PC-9 (cell line): ENCODE data around the gene MEP1B. TPM values are rescaled to one million over a fixed set of nuclear protein-coding genes. Genes with fewer than 3 reads are reported as not detected.

Experiments
- BruUV-seq: library from RNA; stranded (reverse); fragments of 400-500 nt; replicated peaks from 2 replicates; lab custom pipeline; 2021; lab: Mats Ljungman, UMichigan
- CTCF ChIA-PET: fragments of 300-600 bp; sonication (Branson Sonifier 250); formaldehyde crosslinking; loops from one replicate; lab custom pipeline; 2022; ENCODE audit warnings: antibody characterized with exemption; lab: Charles Lee
- POLR2A ChIA-PET: fragments of 300-600 bp; sonication (Branson Sonifier 250); formaldehyde crosslinking; loops from one replicate; lab custom pipeline; 2022; ENCODE audit warnings: antibody characterized with exemption; ENCODE audit not compliant: unreplicated experiment; lab: Charles Lee
- DNase-seq, 2 experiments: peaks; one replicate each; pipeline versions ENCODE4 v3.0.0 to v3.0.0-alpha.2; 2015 to 2022; ENCODE audit warnings: mixed read lengths in 1 of 2
- H2AFZ ChIP-seq: fragments of 200-600 bp; sonication (generic); 2 replicates; pipeline ENCODE4 v1.8.1; 2017; ENCODE audit warnings: antibody characterized with exemption
- H3F3A ChIP-seq: fragments of 200-600 bp; sonication (generic); 2 replicates; pipeline ENCODE4 v1.8.1; 2017; ENCODE audit warnings: antibody characterized with exemption, mild to moderate bottlenecking, low read depth; ENCODE audit not compliant: insufficient read depth
- H3K27ac ChIP-seq: fragments of 200-600 bp; sonication (generic); 2 replicates; pipeline ENCODE4 v1.6.1; 2016; ENCODE audit warnings: mixed run types
- H3K27me3 ChIP-seq: fragments of 200-600 bp; sonication (generic); 2 replicates; pipeline ENCODE4 v1.6.1; 2016; ENCODE audit warnings: low read depth, mixed run types; ENCODE audit not compliant: insufficient read depth
- H3K36me3 ChIP-seq: fragments of 200-600 bp; sonication (generic); 2 replicates; pipeline ENCODE4 v1.6.1; 2016; ENCODE audit warnings: low read depth, mixed run types
- H3K4me1 ChIP-seq: fragments of 200-600 bp; sonication (generic); replicated peaks from 2 replicates; pipeline ENCODE4 v1.6.1; 2016; ENCODE audit warnings: mixed run types; ENCODE audit not compliant: insufficient read depth
- H3K4me2 ChIP-seq: fragments of 200-600 bp; sonication (generic); 2 replicates; pipeline ENCODE4 v1.6.1; 2017; ENCODE audit warnings: mixed run types
- H3K4me3 ChIP-seq: fragments of 200-600 bp; sonication (generic); 2 replicates; pipeline ENCODE4 v1.6.1; 2016; ENCODE audit warnings: mixed run types
- H3K79me2 ChIP-seq: fragments of 200-600 bp; sonication (generic); 2 replicates; pipeline ENCODE4 v1.6.1; 2017; ENCODE audit warnings: low read depth, mixed run types
- H3K9me2 ChIP-seq: fragments of 200-600 bp; sonication (generic); 2 replicates; pipeline ENCODE4 v1.8.1; 2017; ENCODE audit warnings: mild to moderate bottlenecking; ENCODE audit not compliant: insufficient read depth
- H3K9me3 ChIP-seq: fragments of 200-600 bp; sonication (generic); 2 replicates; pipeline ENCODE4 v1.8.1; 2016; ENCODE audit warnings: low read depth; ENCODE audit not compliant: insufficient read depth
- H4K20me1 ChIP-seq: fragments of 200-600 bp; sonication (generic); 2 replicates; pipeline ENCODE4 v1.8.1; 2017; ENCODE audit not compliant: insufficient read depth
- CTCF ChIP-seq: fragments of 200-600 bp; sonication (generic); conservative IDR thresholded peaks from 2 replicates; pipeline ENCODE4 v1.6.1; 2017; ENCODE audit warnings: mixed run types, antibody characterized with exemption, mild to moderate bottlenecking, moderate library complexity
- EZH2 ChIP-seq: fragments of 200-600 bp; sonication (generic); IDR thresholded peaks from 2 replicates; pipeline ENCODE4 v1.8.0; 2017; ENCODE audit warnings: antibody characterized with exemption, low read depth
- intact Hi-C: fragments of 100-400 bp; cut with micrococcal nuclease; formaldehyde crosslinking; loops from one replicate; pipeline ENCODE4 v1.10.0; 2022; ENCODE audit not compliant: unreplicated experiment
- total RNA-seq: library from RNA; stranded (reverse); gene quantifications from 2 replicates; pipeline ENCODE4 v1.2.3, GENCODE V29; 2021

The MEP1B gene
- total RNA-seq, 1 experiment from 2014 or later, result not detected

- DNase-seq, result no peak
- H3K4me3 ChIP-seq, result no peak overlapping the region
- no peaks in the 10 kb centered on the region for H4K20me1 ChIP-seq
- TF ChIP-seq CTCF (no peak), EZH2 (no peak)
- POLR2A ChIA-PET, result no interaction called here
- 0 out of 2 replicates have a peak, but pooled peaks cover 13% of the 10 kb centered on the region for H3K4me1 ChIP-seq
- H3K36me3 ChIP-seq, result no peaks in the 10 kb centered on the region
- H3K9me3 ChIP-seq, result no peaks in the 10 kb centered on the region
- no peak overlapping the region for H3K27ac ChIP-seq
- BruUV-seq, result no TSS peak
- no peak overlapping the region for H3K4me2 ChIP-seq
- no peaks in the 10 kb centered on the region for H3F3A ChIP-seq
- intact Hi-C loops, result no loop called here
- no peaks in the 10 kb centered on the region for H3K27me3 ChIP-seq
- H3K79me2 ChIP-seq, result no peaks in the 10 kb centered on the region
- CTCF ChIA-PET, result no interaction called here
- H2AFZ ChIP-seq, result no peak overlapping the region
- no peaks in the 10 kb centered on the region for H3K9me2 ChIP-seq
These were observed 48.9 kb downstream of the MEP1B start for GRCh38 chr18:32238635-32239268.

GRCh38 chr18:32242395-32242794 is 52.6 kb downstream of the MEP1B start:
- H3K27me3 ChIP-seq, result no peaks in the 10 kb centered on the region
- H3K9me3 ChIP-seq, result no peaks in the 10 kb centered on the region
- H4K20me1 ChIP-seq, result no peaks in the 10 kb centered on the region
- no peak overlapping the region for H3K4me3 ChIP-seq
- H3K9me2 ChIP-seq, result no peaks in the 10 kb centered on the region
- no peak overlapping the region for H3K4me2 ChIP-seq
- 0 out of 2 replicates have a peak, but pooled peaks cover under 1% of the 10 kb centered on the region for H3K4me1 ChIP-seq
- no peaks in the 10 kb centered on the region for H3F3A ChIP-seq
- no peak overlapping the region for H3K27ac ChIP-seq
- no peak overlapping the region for H2AFZ ChIP-seq
- no peaks in the 10 kb centered on the region for H3K36me3 ChIP-seq
- no peak for TF ChIP-seq EZH2
- TF ChIP-seq CTCF, result no peak
- H3K79me2 ChIP-seq, result no peaks in the 10 kb centered on the region
- no TSS peak for BruUV-seq
- intact Hi-C loops, result no loop called here
- ChIA-PET CTCF (no interaction called here), POLR2A (no interaction called here)
- no peak for DNase-seq

- Histone ChIP-seq H4K20me1 (no peaks in the 10 kb centered on the region), H3K4me3 (no peak overlapping the region), H3K27me3 (no peaks in the 10 kb centered on the region), H3K79me2 (no peaks in the 10 kb centered on the region), H3K9me3 (no peaks in the 10 kb centered on the region), H3K27ac (no peak overlapping the region), H3K4me1 (no peaks in the 10 kb centered on the region), H3K36me3 (no peaks in the 10 kb centered on the region), H3K4me2 (no peak overlapping the region), H2AFZ (no peak overlapping the region), H3F3A (no peaks in the 10 kb centered on the region), H3K9me2 (no peaks in the 10 kb centered on the region)
- intact Hi-C loops, result no loop called here
- BruUV-seq, result no TSS peak
- TF ChIP-seq CTCF, result no peak
- no peak for TF ChIP-seq EZH2
- ChIA-PET CTCF (no interaction called here), POLR2A (no interaction called here)
- DNase-seq, result no peak
These were observed 53.5 kb downstream of the MEP1B start for GRCh38 chr18:32243358-32243757.
